ENCODE measurements around the gene NRTN. TPM values are rescaled to one million over a fixed set of nuclear protein-coding genes. Genes with fewer than 3 reads are reported as not detected.
"Not testable (repeated sequence)": the region's sequence is repeated elsewhere in the genome, so short reads cannot be mapped to it uniquely, and the experiment has no call there.

Gene NRTN
- total RNA-seq = 0.42 and 0.85 TPM in 2 replicates

GRCh38 chr19:5804516-5805461 lies at the start of gene NRTN:
Gene NRTN (plus strand): TSS chr19:5805067. CDS start chr19:5824166, 19,099 bp downstream.
- no peak for DNase-seq

DNA sequence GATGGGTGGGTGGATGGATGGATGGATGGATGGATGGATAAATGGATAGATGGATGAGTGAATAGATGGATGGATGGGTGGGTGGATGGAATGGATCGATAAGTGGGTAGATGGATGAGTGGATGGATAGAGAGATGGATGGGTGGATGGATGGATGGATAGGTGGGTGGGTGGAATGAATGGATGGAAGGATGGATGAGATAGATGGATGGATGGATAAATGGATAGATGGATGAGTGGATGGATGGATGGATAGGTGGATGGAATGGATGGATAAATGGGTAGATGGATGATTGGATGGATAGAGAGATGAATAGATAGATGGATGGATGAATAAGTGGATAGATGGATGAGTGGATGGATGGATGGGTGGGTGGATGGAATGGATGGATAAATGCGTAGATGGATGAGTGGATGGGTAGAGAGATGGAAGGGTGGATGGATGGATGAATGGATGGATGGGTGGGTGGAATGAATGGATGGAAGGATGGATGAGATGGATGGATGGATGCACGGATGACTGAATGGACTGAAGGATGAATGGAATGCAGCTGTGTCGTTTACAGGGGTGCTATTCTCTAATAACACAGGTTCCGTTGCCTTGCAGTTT lies 42.2 kb upstream of the NRTN start:
- DNase-seq = no peak

- no peak for DNase-seq
Observed at GRCh38 chr19:5765220-5765619, 39.6 kb upstream of the NRTN start.

- DNase-seq = no peak
Observed at GRCh38 chr19:5767949-5768348, 36.9 kb upstream of the NRTN start.

- no peak for DNase-seq
Observed at GRCh38 chr19:5772416-5772815, 32.5 kb upstream of the NRTN start.

DNA sequence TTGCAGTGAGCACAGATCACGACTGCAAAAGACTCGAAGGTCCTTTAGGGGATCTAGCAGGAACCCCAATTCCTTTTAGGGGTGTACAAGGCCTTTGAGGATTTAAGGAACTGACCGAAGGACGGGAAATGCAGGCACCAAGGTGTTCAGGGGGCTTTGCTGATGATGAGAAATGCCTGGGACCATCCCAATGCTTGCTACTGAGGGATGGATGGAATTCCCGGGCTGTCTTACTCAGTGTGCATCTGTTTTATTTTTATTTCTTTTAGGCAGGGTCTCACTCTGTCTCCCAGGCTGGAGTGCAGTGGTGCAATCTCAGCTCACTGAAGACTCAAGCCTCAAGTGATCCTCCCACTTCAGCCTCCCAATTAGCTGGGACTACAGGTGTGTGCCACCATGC lies 31.6 kb upstream of the NRTN start:
- no peak for DNase-seq

DNA sequence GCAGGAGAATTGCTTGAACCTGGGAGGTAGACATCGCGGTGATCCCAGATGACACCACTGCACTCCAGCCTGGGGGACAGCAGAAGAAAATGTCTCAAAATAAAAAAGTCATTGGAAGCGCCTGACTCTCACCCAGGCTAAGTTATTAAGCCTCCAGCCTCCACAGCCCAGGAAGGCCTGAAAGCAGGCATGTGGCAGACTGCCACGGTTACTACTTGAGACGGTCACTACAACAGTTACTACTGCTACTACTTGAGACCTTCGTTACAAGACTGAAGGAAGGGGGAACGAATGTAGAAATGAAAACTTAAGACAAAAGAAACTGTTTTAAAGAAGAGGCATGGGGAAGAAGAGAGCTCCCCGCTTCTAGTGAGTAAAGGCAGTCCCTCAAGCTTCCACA lies 29.9 kb upstream of the NRTN start:
- no peak for DNase-seq

GRCh38 chr19:5775668-5776309 lies 29.1 kb upstream of the NRTN start:
- DNase-seq = no peak

GRCh38 chr19:5778402-5778801 lies 26.5 kb upstream of the NRTN start:
- no peak for DNase-seq

DNA sequence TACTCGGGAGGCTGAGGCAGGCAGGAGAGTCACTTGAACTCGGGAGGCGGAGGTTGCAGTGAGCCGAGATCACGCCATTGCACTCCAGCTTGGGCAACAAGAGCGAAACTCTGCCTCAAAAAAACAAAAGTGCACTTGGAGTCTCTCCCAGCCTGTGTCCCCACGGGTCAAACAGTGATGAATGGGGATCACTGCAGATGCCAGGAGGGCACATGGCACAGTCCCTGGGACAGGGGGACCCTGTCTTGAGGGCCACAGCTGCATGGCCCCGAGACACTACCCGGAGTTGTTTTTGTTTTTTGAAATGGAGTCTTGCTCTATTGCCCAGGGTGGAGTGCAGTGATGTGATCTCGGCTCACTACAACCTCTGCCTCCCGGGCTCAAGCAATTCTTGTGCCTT lies 24.0 kb upstream of the NRTN start:
- DNase-seq = not testable (repeated sequence)

- DNase-seq = no peak
Observed at GRCh38 chr19:5782322-5782721, 22.5 kb upstream of the NRTN start.

DNA sequence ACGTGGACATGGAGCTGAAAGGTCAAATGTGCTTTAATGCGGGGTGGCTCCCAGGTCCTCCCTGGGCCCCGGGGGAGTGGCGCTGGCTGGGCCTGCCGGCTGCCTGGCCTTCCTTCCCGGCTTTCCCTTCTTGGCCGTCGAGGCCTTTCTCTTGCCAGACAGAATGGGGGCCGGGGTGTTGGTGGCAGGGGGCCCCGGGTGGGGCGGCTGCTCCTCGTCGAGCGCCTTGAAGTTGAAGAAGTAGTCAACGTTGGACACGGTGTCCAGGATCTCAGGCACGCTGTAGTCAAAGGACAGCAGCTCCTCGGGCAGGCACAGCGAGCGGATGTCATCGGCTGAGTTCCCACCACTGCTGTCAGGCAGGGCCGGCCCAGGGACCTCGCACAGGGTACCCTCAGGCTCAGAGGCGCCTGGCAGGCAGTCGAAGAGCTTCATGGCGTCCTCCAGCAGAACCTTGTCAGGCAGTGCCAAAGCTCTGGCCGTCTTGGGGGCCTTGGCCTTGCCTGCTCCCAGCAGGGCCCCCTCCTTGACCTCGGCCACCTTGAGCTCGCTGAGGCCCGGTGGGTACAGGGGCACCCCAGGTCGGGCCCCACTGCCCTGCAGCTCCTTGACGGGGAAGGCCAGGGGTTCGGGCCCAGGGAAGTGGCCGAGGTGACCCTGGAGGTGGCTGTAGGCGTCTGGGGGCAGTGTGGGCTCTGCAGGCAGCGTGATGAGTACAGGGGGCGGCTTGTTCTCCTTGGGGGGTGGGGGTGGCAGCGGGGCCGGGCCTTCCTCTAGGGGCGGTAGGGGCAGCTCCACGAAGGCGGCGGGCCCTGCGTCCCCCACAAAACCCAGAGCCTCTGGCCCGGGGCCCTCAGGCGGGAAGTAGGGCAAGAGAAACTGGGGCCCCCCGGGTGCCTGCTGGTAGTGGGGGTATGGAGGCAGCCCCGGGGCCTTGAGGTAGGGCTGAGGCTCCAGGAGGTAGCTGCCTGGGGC lies 21.6 kb upstream of the NRTN start:
- no peak for DNase-seq

- no peak for DNase-seq
Observed at GRCh38 chr19:5784581-5785147, 20.2 kb upstream of the NRTN start, which contains the start of gene PRR22. Gene PRR22 (minus strand): TSS chr19:5784746. CDS start chr19:5784660, 86 bp downstream.

DNA sequence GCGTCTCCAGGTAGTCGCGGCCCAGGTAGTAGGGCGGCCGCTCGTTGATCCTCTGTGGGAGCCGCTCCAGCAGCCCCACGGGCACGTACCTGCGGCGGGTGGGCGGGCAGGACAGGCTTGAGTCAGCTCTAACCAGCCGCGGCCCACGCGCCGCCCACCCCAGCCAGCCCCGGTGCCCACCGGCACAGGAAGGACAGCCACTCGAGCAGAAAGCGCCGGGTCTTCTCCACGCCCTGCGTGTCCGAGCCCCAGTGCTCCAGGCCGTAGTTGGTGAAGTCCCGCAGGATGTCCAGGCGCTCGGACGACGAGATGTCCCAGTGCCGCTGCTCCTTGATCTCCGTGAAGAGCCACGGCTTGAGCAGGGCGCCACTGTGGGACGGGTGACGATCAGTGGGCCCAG lies 19.4 kb upstream of the NRTN start:
- no peak for DNase-seq

DNA sequence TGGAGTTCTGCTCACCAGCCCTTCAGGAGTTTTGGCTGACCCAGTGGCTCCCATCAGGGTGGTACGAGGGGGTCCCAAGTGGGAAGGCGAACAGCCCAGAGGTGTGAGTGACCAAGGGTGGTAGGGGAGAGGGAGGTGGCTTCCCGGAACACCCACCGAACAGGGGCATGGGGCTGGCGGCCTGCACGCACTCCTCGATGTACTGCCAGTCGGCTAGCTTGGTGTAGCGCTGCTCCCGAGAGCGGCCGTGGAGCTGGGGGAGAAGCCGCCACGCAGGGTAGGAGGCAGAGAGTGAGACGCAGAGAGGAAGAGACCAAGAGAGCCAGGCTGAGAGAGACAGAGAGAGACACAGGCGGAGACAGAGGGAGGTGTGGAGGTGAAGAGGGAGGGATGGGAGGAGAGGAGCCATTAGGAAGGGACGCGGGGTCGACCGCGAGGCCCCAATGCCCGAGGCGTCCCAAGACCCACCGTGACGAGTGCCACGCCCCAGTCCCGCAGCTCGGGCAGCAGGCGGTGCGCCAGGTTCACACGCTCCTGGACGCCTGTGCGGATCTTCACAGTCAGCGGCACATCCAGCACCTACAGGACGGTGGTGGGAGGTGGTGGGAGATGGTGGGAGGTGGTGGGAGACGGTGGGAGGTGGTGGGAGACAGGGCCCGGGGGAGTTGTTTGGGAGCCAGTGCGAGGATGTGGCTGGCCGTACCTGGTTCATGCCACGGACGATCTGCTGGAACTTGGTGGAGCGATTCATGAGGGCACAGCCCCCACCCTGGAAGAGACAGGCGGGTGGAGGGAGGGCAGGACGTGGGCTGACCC lies 18.1 kb upstream of the NRTN start:
- no peak for DNase-seq

DNA sequence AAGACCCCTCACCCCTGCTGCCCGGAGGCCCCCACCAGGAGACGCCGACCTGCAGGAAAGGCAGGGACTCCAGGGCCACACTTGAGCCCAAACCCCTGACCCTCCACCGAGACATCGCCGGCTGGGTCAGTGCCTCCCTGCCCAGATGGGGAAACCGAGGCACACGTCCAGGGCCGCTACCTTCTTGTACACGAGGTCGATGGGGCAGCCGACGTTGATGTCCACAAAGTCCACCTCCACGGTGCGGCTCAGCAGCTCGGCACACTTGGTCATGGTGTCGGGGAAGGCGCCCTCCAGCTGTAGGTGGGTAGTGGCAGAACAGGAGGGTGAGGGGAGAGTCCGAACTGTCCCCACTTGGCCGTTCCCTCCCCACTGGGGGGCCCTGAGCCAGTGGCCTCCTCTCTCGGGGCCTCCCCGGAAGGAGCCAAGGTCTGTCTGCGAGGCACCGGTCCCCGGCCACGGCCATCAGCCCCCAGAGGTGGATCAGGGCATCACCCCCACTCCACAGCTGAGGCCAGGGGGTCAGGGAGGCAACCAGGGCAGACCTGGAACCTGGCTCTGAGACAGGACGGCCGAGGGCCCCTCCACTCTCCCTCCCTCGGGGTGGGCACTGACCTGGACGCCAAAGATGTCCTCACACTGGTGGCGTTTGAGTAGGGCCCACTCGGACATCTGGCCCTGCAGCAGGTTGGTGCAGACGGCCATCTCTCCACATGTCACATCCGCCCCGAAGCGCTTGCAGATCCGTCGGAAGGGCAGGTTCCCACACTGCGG lies 17.3 kb upstream of the NRTN start:
- no peak for DNase-seq

DNA sequence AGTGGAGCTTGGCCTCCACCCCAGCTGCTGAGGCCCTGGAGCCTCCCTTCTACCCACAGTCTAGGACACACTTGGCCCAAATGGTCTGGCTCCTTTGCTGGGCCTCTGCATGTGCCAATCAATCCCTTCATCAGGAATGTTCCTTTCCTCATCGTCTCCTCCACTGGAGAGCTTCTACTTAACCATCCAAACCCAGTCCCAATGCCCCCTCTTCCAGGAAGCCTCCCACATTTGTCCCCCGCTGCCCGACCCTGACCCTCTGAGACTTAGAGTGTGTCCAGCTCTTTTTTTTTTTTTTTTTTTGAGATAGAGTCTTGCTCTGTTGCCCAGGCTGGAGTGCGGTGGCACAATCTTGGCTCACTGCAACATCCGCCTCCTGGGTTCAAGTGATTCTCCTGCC lies 16.4 kb upstream of the NRTN start:
- no peak for DNase-seq

- no peak for DNase-seq
Observed at GRCh38 chr19:5789351-5789761, 15.5 kb upstream of the NRTN start.

- DNase-seq = no peak
Observed at GRCh38 chr19:5789886-5790558, 14.8 kb upstream of the NRTN start.
